ENCODE measurements around the gene SLC6A4. TPM values are rescaled to one million over a fixed set of nuclear protein-coding genes. Genes with fewer than 3 reads are reported as not detected.
A peak's percentile ranks its signal among the peaks of the same experiment; 100 is the strongest.

The SLC6A4 gene
- total and polyA plus RNA-seq, 10 of the 15 experiments (the other 5 are each of a cell fraction or from before 2014, with no cell fraction given): 5.3 to 20.6 (median 10.1) TPM

DNA sequence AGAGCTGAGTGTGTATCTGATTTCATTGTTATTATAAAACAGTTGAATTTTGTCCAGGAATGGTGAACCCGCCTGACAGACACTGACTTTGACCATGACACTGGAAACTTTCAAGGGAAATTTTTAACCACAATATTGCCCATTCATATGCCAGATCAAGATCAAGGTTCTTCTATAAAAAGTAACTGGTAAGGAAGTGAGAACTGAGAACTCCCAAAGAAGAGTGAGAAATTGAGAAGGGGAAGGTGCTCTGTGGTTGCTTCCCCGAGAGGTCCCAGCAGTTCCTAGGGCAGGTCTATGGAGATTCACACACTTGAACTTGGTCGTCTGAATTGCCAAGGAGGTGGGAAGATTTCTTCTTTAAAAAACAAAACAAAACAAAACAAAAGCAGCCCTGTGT, 27.3 kb downstream of the SLC6A4 start (continued):
- TF ChIP-seq FOXM1 (IDR thresholded peaks at IDR 0.05; ENCODE audit: low read depth, low read length): peak; percentile 94; the same call in 1 of the 2 replicates
- peak; percentile 73 for TF ChIP-seq GATAD2B (conservative IDR thresholded peaks at IDR 0.05; ENCODE audit: low read depth)
- TF ChIP-seq MTA3 (IDR thresholded peaks at IDR 0.05; ENCODE audit: borderline replicate concordance, low read length): peak; percentile 93
- TF ChIP-seq BACH1 (IDR thresholded peaks at IDR 0.05; ENCODE audit: borderline replicate concordance): no peak
- peak; percentile 78; the same call in 1 of the 2 replicates for TF ChIP-seq MTA2 (IDR thresholded peaks at IDR 0.05; ENCODE audit: low read depth)
- 0 out of 2 replicates have a peak, but pooled peaks have one; percentile 5 for TF ChIP-seq SMARCA5 (IDR thresholded peaks at IDR 0.05)
- TF ChIP-seq NBN (IDR thresholded peaks at IDR 0.05): 0 out of 2 replicates have a peak, but pooled peaks have one; percentile 41

DNA sequence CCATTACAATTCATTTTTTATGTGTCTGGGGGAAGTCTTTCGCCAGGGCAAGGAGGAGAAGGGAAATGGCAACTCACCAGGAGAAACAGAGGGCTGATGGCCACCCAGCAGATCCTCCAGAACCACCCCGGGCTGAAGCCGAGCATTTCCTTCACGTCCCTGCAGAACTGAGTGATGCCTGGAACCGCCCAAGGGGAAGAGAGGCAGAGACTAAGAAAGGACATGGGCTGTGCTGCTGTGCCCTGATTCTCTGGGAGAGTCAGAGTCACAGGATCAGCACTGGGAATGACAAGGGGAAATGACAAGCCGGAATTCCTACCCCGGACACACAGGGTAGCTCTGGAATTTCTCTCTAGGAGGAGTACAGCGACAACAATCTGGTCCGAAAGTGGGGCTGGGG, 27.8 kb downstream of the SLC6A4 start:
- intact Hi-C loops (cut with micrococcal nuclease; ENCODE audit: unreplicated experiment) (no loop called here), in situ Hi-C loops (cut with MboI) (no loop called here)
- RAD21 ChIA-PET (ENCODE audit: unreplicated experiment): no interaction called here
- BruUV-seq (replicated peaks): no TSS peak
- SMC1A ChIA-PET (ENCODE audit: uncharacterized antibody, unreplicated experiment): interaction anchor here (0.8 to 1.7 kb wide), 3 partner anchors 29 to 81 kb away, joined by 3 to 4 read pairs (median 3); no protein-coding TSS in a partner anchor
- Histone ChIP-seq H3K9me3 (replicated peaks; ENCODE audit: control insufficient read depth, insufficient read depth, low read length) (no peaks in the 10 kb centered on the region), H3K27ac (ENCODE audit: control insufficient read depth, insufficient read depth) (peak overlapping the region; percentile 47), H3K4me2 (ENCODE audit: control insufficient read depth, insufficient read depth) (peak overlapping the region; percentile 80), H4K20me1 (ENCODE audit: control insufficient read depth, insufficient read depth) (no peaks in the 10 kb centered on the region), H3K4me1 (ENCODE audit: control insufficient read depth, insufficient read depth, low read length) (peaks cover 34% of the 10 kb centered on the region), H3K4me3 (peak overlapping the region; percentile 1; the same call in 1 of the 2 replicates), H3K9ac (ENCODE audit: control insufficient read depth, insufficient read depth, low read length) (no peak overlapping the region), H2AFZ (ENCODE audit: control insufficient read depth, low read depth, low read length) (no peak overlapping the region; the same call in 1 of the 2 replicates), H3K79me2 (ENCODE audit: control insufficient read depth, insufficient read depth, low read length) (no peaks in the 10 kb centered on the region; the same call in 1 of the 2 replicates), H3K27me3 (replicated peaks in 1 of 2; ENCODE audit: control insufficient read depth in 2 of 2, insufficient read depth in 2 of 2, low read length in 1 of 2) (no peaks in the 10 kb centered on the region), H3K36me3 (ENCODE audit: control insufficient read depth in 2 of 2, insufficient read depth in 2 of 2, low read length in 1 of 2) (no peaks in the 10 kb centered on the region)
- DNase-seq (ENCODE audit: low read depth, low spot score): no peak
- CTCF ChIA-PET: interaction anchor here (0.6 to 1.2 kb wide), 3 partner anchors 103 to 130 kb away, joined by 3 to 5 read pairs (median 3); no protein-coding TSS in a partner anchor
- ATAC-seq: no peak
- FAIRE-seq: no peak
- POLR2A ChIA-PET: no interaction called here
- WGBS (ENCODE audit: insufficient coverage, insufficient replicate concordance, low lambda C conversion rate, missing lambda C conversion rate): 85% methylated on average over 9 of the region's 9 CpGs
- TF ChIP-seq SIX5 (IDR thresholded peaks at IDR 0.05; ENCODE audit: low read depth, low read length, severe bottlenecking): no peak
- no peak for TF ChIP-seq GATAD2B (conservative IDR thresholded peaks at IDR 0.05; ENCODE audit: low read depth)
- TF ChIP-seq DPF2 (IDR thresholded peaks at IDR 0.05): no peak
- no peak for TF ChIP-seq NFYA (IDR thresholded peaks at IDR 0.05; ENCODE audit: borderline replicate concordance, low read depth, low read length)
- TF ChIP-seq EP300 (IDR thresholded peaks at IDR 0.05; ENCODE audit: borderline replicate concordance in 1 of 2, control insufficient read depth in 1 of 2, low read depth in 2 of 2, low read length in 2 of 2): no peak
- no peak for TF ChIP-seq TCF7 (IDR thresholded peaks at IDR 0.05; ENCODE audit: borderline replicate concordance)
- no peak for TF ChIP-seq CBX3 (IDR thresholded peaks at IDR 0.05; ENCODE audit: borderline replicate concordance, low read depth)
- TF ChIP-seq, protein P1, sequence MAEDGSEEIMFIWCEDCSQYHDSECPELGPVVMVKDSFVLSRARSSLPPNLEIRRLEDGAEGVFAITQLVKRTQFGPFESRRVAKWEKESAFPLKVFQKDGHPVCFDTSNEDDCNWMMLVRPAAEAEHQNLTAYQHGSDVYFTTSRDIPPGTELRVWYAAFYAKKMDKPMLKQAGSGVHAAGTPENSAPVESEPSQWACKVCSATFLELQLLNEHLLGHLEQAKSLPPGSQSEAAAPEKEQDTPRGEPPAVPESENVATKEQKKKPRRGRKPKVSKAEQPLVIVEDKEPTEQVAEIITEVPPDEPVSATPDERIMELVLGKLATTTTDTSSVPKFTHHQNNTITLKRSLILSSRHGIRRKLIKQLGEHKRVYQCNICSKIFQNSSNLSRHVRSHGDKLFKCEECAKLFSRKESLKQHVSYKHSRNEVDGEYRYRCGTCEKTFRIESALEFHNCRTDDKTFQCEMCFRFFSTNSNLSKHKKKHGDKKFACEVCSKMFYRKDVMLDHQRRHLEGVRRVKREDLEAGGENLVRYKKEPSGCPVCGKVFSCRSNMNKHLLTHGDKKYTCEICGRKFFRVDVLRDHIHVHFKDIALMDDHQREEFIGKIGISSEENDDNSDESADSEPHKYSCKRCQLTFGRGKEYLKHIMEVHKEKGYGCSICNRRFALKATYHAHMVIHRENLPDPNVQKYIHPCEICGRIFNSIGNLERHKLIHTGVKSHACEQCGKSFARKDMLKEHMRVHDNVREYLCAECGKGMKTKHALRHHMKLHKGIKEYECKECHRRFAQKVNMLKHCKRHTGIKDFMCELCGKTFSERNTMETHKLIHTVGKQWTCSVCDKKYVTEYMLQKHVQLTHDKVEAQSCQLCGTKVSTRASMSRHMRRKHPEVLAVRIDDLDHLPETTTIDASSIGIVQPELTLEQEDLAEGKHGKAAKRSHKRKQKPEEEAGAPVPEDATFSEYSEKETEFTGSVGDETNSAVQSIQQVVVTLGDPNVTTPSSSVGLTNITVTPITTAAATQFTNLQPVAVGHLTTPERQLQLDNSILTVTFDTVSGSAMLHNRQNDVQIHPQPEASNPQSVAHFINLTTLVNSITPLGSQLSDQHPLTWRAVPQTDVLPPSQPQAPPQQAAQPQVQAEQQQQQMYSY (CRISPR knock-in tag; IDR thresholded peaks at IDR 0.05): no peak
- no peak for TF ChIP-seq YBX1 (IDR thresholded peaks at IDR 0.05)
- no peak for TF ChIP-seq FOXK2 (IDR thresholded peaks at IDR 0.05)
- no peak for TF ChIP-seq NR2C1 (IDR thresholded peaks at IDR 0.05)
- no peak for TF ChIP-seq POLR2AphosphoS2 (IDR thresholded peaks at IDR 0.05; ENCODE audit: low read depth, low read length)
- TF ChIP-seq SUPT20H (IDR thresholded peaks at IDR 0.05; ENCODE audit: borderline replicate concordance, control insufficient read depth, low read depth, low read length): no peak
- no peak for TF ChIP-seq KAT2A (conservative IDR thresholded peaks at IDR 0.05; ENCODE audit: control insufficient read depth, low read depth, low read length)
- TF ChIP-seq HDAC6 (IDR thresholded peaks at IDR 0.05; ENCODE audit: unreplicated experiment): no peak
- no peak for TF ChIP-seq IKZF2 (IDR thresholded peaks at IDR 0.05)
- TF ChIP-seq RELA (IDR thresholded peaks at IDR 0.05; ENCODE audit: borderline replicate concordance, partially characterized antibody): no peak
